Activated naive CD4-positive, alpha-beta T cell treated with anti-CD3 and anti-CD28 coated beads, Interleukin-2, amount 50 U/mL, for 16 hours (primary cell): Measurements from ENCODE around the gene ASCL5.

ENCODE experiments used
- DNase-seq: peaks from one replicate; pipeline ENCODE4 v3.0.0-alpha.2; 2020

ASCL5 gene

GRCh38 chr1:201153474-201154388, 26.7 kb upstream of the ASCL5 start:
- DNase-seq, result no peak

- no peak for DNase-seq
These were observed 22.4 kb upstream of the ASCL5 start for GRCh38 chr1:201149400-201149799.

GRCh38 chr1:201147396-201148015, 20.5 kb upstream of the ASCL5 start:
- no peak for DNase-seq

- DNase-seq, result no peak
These were observed 19.8 kb upstream of the ASCL5 start for GRCh38 chr1:201146626-201147390.

- DNase-seq, result no peak
These were observed 18.8 kb upstream of the ASCL5 start for GRCh38 chr1:201145816-201146215.

GRCh38 chr1:201145132-201145531, 18.1 kb upstream of the ASCL5 start:
- DNase-seq, result no peak

GRCh38 chr1:201144701-201145100, 17.7 kb upstream of the ASCL5 start:
- no peak for DNase-seq

GRCh38 chr1:201143726-201144635, 17.0 kb upstream of the ASCL5 start:
- no peak for DNase-seq

- DNase-seq, result no peak
These were observed 16.1 kb upstream of the ASCL5 start for GRCh38 chr1:201142849-201143725.

- DNase-seq, result no peak
These were observed 15.2 kb upstream of the ASCL5 start for GRCh38 chr1:201142011-201142848.

GRCh38 chr1:201141418-201141817, 14.4 kb upstream of the ASCL5 start:
- DNase-seq, result no peak

GRCh38 chr1:201140941-201141260, 13.9 kb upstream of the ASCL5 start:
- no peak for DNase-seq

- DNase-seq, result no peak
These were observed 13.4 kb upstream of the ASCL5 start for GRCh38 chr1:201140235-201140940.

GRCh38 chr1:201139756-201140155, 12.8 kb upstream of the ASCL5 start:
- no peak for DNase-seq

GRCh38 chr1:201139306-201139705, 12.3 kb upstream of the ASCL5 start:
- DNase-seq, result no peak

GRCh38 chr1:201138311-201138840, 11.4 kb upstream of the ASCL5 start:
- no peak for DNase-seq

GRCh38 chr1:201137579-201138310, 10.8 kb upstream of the ASCL5 start:
- no peak for DNase-seq

GRCh38 chr1:201137024-201137392, 10.0 kb upstream of the ASCL5 start:
- no peak for DNase-seq
